Bladder microvascular endothelial cell (primary cell): ENCODE data around the gene AKR7A3. TPM values are rescaled to one million over a fixed set of nuclear protein-coding genes. Genes with fewer than 3 reads are reported as not detected.

Experiments
- total RNA-seq: library from RNA; depleted of rRNA; stranded (reverse); fragments of >200 nt; gene quantifications from 2 replicates; pipeline ENCODE4 v1.2.3, GENCODE V29; 2014

AKR7A3 gene
- 0.06 and 0.16 TPM in 2 replicates for total RNA-seq

GRCh38 chr1:19288324-19289241 is at the start of gene AKR7A3:
Gene AKR7A3 (minus strand): TSS chr1:19288770. CDS start chr1:19288709, 61 bp downstream.

GRCh38 chr1:19311931-19312781 is 23.6 kb upstream of the AKR7A3 start, which contains the start of the genes AKR7A2 and SLC66A1:
Gene AKR7A2 (minus strand): TSS chr1:19312144. CDS start chr1:19312124, 20 bp downstream.
Gene SLC66A1 (plus strand): TSS chr1:19312326. CDS start chr1:19317678, 5,352 bp downstream.

GRCh38 chr1:19251305-19252196 is 37.0 kb downstream of the AKR7A3 start, which contains the start of the genes EMC1 and MRTO4:
Gene EMC1 (minus strand): TSS chr1:19251524. CDS start chr1:19251509, 15 bp downstream.
Gene MRTO4 (plus strand): TSS chr1:19251805. CDS start chr1:19251836, 31 bp downstream.

Other genes with a start within 250 kb of the AKR7A3 start
- 67.0 and 158 TPM in 2 replicates for gene UBR4, start 78.5 kb downstream of the AKR7A3 start, total RNA-seq
- 34.5 and 76.8 TPM in 2 replicates for gene EMC1, start 37.2 kb downstream of the AKR7A3 start, total RNA-seq
- gene MRTO4, start 37.0 kb downstream of the AKR7A3 start, total RNA-seq, result 19.4 and 27.8 TPM in 2 replicates
- gene AKR7A2, start 23.4 kb upstream of the AKR7A3 start, total RNA-seq, result 41.9 and 43.3 TPM in 2 replicates
- gene SLC66A1, start 23.6 kb upstream of the AKR7A3 start, total RNA-seq, result 12.8 and 20.1 TPM in 2 replicates
- gene CAPZB, start 196.8 kb upstream of the AKR7A3 start, total RNA-seq, result 85.5 and 130 TPM in 2 replicates